Measurements from ENCODE around the gene ETFA. TPM values are rescaled to one million over a fixed set of nuclear protein-coding genes. Genes with fewer than 3 reads are reported as not detected.

The ETFA gene
- total RNA-seq, 1 donor from 2014 or later: 123 TPM

DNA sequence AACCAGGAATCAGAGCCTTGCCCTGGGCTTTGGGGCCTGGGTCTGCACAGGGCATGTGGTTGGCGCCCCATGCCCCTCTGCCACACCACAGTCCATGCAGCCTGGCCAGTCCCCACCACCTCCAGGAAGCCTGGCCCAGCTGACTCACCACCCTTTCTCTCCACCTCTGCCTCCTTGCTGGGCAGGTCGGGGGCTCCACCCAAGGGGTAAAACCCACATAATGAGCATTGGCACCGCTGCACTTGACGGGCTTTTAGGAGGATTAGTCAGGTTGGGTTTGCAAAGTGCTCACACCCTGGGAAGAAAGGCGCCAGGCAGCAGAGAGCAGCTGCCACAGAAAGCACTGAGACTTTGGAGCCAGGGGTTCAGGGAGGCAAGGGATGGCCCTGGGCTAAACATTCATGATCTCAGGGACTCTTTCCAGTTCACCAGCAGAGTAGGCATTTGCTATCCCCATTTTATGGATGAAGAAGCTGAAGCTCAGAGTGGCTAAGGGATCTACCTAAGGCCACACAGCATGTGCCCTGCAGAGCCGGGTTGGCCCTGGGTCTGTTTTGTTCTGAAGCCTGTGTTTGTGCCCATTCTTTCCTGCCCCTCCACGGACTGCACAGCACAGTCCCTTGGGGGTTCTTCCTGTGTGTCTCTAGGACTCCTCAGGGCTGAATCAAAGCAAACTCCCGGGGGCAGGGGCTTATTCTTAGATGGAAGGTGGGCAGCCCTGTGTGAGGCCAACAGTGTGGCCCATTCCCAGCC lies 113.4 kb downstream of the ETFA start:
- no peak for DNase-seq (ENCODE audit: low spot score)

DNA sequence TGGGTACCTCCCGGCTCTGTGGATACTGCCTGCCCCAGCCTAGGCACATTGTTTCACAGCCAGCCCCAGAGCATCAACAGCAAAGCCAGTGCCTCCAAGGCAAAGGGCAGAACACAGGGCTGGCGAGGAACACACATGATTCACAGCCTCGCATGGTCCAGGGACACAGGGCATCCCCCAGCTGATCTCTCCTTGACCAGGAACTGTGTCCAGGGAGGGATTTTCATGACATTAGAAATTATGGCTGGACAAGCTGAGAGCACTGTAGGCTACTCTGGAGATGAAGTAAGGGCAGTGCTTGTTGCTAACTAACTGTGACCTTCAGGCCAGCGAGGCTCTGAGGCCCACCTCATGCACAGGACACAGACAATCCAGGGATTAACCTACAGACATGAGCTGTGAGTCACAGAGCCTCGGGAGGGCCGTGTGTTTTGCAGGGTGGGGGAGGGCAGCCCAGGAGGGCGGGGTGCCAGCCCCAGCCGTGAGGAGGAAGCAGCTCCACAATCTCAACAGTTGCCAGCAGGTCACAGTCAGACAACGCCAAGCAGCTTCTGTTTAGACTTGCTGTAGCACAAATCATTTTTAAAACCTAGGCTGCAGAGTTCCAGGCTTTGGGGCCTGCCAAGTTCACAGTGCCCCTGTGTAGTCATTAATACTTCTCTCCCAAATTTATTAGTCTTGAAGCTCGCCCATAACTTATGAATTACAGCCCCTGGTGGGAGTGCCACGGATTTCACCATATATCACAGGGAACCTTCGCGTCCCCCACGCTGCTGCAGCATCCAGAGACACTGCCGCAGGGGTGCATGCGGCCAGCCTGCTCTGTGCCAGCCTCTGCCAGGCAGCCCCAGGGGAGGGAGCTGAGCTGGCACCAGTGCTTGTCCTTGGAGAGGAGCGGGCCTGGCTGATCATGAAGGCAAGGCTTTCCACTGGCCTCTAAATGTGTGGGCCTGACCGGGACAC lies 114.7 kb downstream of the ETFA start:
- DNase-seq (ENCODE audit: low spot score): peak; percentile 88

DNA sequence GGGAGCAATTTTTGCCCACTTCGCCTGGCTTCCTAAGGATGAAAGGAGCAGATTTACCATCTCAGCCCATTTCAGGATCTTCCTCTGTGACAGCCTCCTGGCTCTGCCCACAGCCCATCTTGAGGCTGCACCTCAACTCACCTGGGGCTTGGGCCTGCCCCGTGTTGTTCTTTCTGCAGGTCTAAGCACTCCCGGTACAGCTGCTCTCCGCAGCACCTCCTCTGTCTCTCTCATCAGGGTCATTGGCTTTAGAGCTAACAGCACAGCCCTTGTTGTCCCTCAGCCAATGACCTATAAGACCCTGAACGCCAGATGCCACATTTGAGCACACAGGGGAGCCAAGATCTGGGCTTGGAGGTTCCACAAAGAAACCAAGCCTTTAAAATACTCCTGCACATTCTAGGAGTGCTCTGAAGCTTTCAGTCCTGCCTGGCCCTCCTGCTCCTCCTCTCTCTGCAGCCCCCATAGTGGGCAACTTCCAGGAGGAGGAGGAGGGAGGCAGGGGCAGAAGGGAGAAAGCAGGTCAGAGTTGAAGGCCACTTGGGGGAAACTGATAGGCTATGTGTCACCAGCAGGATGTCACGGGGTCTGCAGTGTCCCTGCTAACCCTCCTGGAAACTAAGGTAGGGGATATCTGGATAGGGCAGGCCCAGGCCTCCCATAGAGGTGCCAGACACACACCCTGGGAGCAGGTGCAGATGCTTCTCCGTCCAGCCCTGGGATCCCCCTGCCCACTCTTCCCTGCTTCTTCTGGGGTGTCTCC lies 115.6 kb downstream of the ETFA start:
- DNase-seq (ENCODE audit: low spot score): no peak

DNA sequence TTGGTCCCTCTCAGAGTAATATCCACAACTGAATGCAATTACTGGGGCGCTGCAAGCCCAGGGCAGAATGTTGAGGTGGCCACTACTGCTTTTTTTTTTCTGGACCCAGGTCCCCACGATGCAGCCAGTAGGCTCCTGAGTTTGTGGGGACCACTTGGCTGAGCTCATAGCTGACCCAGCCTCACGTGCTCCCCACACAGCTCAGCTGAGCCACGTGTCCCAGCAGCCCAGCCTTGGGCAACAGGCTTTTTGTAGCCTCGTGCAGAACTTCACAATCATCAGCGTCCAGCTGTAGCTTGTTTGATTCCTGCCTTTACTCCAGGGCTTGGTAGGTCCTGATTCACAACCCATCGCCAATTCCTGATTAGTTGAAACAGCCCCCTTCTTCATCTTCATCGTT lies 117.3 kb downstream of the ETFA start:
- no peak for DNase-seq (ENCODE audit: low spot score)

DNA sequence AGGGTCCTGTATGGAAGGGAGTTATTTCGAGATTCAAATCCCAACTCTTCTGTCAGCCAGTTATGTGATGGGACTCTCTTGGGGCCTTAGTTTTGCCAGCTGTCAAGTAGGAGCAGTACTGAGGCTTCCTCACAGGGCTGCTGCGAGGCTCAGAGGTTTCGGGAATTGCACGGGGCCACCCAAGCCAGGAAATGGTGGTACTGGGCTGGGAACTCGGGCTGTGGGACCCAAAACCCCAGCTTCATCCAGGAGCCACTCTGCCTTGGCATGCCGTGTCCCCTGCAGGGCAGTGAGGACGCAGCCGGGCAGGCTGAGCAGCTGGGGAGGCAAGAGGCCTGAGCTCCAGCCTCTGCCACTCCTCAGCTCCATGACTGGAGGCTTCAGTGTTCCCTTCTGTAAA lies 118.6 kb downstream of the ETFA start:
- no peak for DNase-seq (ENCODE audit: low spot score)

DNA sequence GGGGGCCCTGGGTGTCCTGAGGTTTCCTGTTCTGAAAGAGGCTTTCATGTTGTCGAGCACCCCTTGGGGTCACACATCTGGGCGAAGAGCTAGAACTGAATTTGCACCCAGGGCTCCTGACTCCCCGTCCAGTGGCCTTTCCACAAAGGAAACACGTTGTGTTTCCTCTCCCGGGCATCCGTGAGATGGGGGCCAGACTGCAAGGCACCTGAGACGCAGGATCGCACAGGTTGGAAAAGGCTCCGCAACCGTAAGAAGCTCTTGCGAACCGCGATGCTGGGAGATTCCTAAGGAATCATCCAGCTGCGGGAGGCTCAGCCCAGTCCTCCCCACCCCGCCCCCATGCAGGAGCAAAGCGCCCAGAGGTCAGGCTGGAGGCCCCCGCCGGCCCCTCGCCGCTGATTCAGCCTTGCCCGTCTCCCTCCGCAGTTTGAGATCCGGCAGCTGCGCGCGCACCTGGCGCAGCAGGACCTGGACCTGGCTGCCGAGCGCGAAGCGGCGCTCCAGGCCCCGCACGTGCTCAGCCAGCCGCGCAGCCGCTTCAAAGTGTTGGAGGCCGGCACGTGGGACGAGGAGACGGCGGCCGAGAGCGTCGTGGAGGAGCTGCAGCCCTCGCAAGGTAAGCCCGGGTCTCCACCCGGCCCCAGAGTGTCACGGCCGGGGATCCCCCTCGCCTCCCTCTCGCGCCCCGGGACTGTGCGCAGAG lies 119.6 kb downstream of the ETFA start:
- DNase-seq (ENCODE audit: low spot score): no peak

DNA sequence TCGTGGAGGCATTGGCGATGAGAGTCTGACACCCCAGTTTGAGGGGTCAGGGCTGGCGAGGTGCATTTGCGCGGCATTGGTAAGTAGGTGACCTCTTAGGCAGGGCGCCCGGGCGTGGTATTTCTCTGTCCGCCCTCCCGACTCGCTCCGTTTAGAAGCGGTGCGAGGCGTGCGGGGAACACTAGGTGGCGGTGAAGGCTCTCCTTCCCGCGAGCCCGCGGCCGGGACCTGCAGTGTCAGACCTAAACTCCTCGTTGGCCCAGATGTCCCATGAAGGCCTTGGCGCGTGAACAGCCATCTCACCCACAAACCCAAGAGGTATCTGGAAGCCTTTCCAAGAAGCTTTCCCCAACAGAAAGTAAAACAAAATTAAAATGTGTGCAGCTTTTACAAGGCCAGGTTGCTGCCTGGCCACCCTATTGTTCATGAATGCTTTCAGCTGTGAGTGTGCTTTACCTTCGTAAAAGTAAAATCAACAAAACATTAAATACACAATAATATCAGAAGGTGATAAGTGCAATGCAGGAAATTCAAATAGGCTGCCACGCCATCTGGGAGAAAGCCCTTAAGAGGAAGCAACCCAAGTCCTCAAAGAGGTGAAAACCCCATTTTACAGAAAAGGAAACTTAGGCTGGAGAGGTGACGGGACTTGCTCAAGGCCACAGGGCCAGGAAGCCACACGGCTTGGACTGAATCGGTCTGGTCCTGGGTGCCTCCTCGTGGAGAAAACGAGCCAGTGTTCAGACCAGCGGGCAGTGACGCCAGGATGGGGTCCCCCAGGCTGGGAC lies 120.3 kb downstream of the ETFA start:
- peak; percentile 83 for DNase-seq (ENCODE audit: low spot score)

DNA sequence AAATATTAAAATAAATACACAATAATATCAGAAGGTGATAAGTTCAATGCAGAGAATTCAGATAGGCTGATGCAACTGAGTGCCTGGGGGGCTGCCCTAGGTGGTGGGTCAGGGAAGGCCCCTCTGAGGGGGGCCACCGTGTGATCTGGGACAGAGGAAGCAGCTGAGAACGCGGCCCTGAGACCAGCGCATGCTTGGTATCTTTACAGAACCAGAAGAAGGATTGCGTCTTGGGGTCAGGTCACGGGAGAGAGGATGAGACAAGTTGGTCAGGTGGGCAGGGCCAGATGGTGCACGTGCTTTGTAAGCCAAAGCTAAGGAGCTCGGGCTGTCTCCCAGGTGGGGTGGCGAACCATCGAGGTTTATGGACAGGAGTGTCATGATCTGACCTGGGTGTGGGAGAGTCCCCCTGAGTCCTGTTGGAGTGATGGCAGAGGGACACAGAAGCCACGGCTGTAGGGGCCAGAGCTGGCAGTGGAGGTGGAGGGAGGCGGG lies 121.2 kb downstream of the ETFA start:
- no peak for DNase-seq (ENCODE audit: low spot score)

DNA sequence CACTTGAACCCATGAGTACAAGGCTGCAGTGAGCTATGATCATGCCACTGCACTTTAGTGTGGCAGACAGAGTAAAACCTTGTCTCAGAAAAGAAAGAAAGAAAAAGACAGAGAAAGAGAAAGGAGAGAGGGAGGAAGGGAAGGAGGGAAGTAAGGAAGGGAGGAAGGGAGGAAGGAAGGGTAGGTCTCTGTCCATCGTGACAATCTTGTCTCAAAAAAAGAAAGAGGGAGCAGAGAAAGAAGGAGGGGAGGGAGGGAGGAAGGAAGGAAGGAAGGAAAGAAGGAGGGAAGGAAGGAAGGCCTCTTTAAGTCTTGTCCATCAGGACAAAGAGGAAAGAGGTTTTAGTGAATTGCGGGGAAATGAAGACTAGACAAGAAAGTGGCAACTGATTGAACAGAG lies 122.2 kb downstream of the ETFA start:
- no peak for DNase-seq (ENCODE audit: low spot score)

DNA sequence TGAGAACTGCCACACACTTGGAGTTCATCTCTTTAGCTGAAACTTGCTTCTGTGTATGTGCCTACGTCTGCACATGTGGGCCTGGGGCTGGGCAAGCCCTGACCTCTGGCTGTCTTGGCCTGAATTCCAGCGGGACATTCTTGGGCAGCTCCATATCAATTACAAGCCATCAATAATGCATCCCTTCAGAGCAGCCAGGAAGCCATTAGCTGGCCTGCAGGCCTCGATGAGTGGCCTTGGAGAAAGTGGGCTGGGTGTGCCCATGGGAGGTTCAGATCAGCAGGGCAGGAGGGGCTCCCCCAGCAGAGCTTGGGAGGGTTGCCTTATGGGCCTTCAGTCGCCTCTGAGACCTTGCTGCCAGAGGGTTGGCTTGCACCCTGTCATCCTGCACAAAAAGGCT lies 124.1 kb downstream of the ETFA start:
- DNase-seq (ENCODE audit: low spot score): no peak

DNA sequence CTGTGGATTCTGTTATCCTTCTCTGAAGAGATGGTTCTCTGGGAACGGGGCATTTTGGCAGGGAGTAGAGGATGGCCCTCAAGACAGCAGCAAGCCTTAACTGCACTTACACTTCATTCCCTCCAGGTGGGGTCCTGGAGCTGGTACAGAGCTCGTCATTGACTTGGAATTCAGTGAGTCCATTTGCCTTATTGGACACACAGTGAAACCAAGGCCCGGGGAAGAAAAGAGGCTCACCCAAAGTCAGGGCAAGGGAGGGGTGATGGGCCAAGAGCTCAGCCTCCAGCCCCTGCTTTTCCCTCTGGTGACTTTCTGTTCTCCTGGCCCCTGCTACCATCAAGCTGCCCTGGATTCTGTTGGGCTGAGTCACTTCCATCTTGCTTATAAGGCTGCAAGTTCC lies 125.6 kb downstream of the ETFA start:
- no peak for DNase-seq (ENCODE audit: low spot score)

DNA sequence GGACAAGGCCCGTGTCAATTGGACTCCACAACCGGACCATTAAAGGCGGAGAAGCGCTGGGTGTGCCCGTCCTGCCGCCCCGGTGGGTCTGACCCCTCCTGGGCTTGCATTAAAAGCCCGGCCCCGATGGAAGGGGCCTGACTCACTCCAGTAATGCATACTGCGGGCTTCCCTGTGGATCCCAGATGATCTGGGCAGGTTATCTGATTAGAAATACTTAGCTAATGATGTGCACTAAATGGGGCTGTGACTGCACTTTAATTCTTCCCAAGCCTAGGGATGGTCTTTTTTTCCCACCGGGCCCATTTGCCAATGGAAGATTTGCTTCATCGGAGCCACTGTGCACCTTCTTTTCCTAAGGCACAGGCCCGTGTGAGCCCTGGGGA lies 126.6 kb downstream of the ETFA start:
- no peak for DNase-seq (ENCODE audit: low spot score)

DNA sequence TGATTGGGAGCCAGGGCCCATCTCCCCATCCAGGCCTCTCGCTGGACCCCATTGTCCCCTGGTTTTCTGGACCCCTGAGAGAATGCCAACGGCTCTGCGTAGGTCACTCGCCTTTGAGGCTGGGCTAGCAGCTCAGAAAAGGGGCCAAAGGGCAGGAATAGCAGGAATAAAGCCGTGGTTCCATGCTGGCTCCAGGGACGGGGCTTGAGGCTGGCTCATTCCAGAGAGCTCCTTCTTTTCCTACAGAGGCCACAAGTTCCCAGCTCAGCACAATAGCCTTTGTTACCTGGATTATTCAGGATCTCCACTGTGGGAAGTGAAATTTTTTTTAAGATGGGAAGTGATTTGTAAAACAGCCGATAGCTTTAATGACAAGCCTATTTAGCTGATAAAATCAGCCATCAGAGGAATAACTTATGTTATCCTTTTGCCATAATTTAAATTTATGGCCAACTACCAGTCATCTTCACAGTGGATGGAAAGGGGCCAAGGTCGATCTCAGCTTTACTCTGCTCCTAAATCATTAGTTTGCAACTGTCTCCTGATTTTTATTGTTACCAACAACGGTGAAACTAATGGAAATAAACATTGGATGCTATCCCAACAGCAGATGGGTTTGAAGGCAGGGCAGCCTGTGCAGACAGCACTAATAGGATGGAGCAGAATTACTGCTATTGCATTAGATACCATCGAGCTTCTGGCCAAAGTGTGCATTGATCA lies 127.2 kb downstream of the ETFA start:
- DNase-seq (ENCODE audit: low spot score): no peak

DNA sequence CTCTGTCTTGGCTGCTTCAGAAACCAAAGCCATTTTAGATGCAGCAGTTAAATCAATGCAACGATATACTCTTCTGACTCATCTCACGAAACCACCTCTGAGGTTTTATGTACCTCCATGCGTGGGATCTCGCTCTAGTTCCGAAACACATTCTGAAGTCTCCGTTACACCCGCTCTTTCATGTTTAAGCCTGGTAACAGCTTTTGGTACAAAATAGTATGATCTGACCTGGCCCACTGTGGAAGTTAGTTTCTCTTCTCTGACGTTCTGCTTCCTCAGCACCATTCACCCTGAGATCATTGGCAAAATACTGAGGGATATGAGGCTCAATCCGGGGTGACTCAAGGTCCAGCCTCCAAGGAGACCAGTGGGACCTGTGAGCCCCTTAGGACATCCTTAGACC lies 129.6 kb downstream of the ETFA start:
- no peak for DNase-seq (ENCODE audit: low spot score)

DNA sequence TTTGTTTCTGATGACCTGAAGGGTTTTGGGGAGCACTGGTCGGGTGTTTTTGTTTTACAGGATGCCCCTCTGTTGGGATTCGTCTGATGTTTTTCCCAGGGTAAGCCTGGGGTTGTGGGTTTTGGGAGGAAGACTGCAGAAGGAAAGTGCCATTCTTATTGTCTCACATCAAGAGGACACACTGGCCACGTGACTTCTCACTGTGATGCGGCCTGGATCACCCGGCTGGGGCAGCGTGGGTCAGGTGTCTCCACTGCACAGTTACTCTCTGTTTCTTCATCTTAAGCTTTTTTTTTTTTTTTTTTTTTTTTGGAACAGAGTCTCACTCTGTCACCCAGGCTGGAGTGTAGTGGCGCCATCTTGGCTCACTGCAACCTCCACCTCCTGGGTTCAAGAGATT lies 130.9 kb downstream of the ETFA start:
- no peak for DNase-seq (ENCODE audit: low spot score)

DNA sequence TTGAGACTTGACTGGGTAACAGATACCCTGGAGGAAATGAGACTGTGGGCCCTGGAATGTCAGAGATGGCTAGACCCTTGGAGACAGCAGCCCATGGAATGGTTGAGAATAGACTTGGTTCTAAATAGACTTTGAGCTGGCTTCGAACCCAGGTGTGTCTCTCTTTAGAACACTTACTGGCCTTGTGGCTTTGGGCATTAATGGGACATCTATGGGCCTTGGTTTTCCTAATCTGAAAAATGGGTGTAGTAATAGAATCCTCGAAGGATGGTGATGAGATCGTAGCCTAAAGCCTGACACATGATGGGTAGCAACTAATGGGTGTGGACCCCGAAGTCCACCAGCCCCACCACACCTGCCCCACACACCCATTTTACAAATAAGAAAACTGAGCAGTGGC lies 132.2 kb downstream of the ETFA start:
- DNase-seq (ENCODE audit: low spot score): no peak

DNA sequence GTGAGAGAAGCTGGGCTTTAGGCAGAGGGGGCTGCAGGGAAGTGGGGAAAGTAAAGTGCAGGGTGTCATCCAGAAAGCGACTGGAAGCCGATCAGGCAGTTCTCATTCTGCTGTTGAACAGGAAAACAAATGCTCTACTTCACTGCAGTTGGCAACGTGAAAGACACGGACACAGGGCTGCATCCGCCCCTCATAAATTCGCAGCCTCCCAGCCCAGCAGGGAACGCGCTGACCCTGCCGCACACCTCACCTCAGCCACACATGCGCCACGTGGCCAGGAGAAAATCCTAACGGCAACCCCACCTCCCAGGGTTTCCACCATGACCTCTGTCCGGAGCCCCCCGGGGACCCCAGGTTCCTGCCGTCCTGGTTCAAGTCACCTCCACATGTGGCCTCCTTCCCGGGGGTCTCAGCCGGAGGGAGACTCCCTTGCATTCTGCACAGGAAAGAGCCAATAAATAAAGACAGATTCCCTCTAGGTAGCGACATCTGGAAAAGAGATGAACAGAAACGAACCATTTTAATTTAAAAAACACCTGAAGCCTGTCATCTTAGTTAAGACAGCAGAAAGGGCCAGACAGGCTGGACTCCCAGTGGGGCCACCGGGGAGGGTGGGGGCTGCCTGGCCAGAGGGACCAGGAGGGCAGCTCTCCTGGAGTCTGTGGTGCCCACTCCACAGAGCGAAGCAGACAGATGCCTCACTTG lies 132.8 kb downstream of the ETFA start:
- no peak for DNase-seq (ENCODE audit: low spot score)

DNA sequence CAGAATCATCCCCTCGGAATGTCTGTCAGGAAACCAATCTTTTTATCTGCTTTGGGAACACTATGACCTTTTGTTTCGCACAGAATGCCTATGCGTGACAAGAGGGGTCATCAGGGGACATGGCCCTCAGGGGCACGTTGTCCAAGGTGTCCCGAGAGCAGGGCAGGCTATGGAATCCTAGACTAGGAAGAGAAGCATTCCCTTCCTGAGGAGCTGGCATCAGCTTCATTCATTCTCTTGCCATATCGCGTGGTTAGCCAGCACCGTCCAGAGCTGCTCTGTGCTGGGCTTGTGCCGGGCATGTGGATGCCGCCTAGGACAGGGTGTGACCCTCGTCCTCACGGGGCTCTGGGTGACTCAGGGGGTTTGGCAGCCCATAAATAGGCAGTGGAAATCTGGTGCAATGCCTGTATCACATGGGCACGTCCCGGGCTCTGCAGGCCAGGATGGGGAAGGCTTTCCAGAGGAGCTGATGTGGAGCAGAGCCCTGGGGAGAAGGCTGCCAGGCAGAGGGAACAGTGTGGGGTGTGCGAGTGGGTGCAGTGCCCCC lies 133.7 kb downstream of the ETFA start:
- DNase-seq (ENCODE audit: low spot score): no peak

DNA sequence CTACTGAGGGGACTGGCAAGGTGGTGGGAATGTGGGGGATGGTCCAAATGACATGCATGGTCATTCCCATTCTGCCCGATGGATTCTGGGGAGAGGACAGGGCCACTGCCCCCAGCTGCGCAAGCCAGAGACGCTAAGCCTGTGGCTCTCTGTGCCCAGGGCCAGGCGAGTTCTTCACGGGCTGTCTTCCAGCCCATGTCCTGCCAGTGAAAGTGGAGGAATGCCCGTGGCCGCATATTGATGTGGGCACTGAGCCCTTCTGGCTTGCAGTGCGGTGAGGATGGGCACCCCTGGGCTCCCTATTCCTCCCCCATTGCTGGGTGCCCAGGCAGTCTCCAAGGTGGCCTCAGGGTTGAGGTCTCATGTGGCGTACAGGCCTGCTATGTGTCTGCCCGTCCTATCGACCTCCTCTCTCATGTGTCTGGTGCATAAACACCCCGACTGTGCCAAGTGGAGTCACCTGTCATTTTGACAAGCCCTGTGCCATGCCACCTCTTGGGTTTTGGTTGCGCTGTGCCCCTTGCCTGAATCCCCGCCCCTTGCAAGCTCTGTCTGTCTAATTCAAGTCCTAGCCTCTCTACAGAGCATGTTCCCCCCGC lies 134.7 kb downstream of the ETFA start:
- no peak for DNase-seq (ENCODE audit: low spot score)

Data from ureter (tissue), 1 donor.